ENCODE data around the gene ACTMAP. TPM values are rescaled to one million over a fixed set of nuclear protein-coding genes. Genes with fewer than 3 reads are reported as not detected.

ACTMAP gene
- total and polyA plus RNA-seq, 9 of the 15 experiments (the other 6 are each of a cell fraction or from before 2014, with no cell fraction given): 1.7 to 16.6 (median 4.9) TPM

GRCh38 chr19:40721936-40722661 is 28.2 kb downstream of the ACTMAP start (continued):
- TF ChIP-seq ZNF318 (IDR thresholded peaks at IDR 0.05; ENCODE audit: borderline replicate concordance in 1 of 2, low read depth in 1 of 2): no peak

Measured in K562 (cell line).